PFSK-1 (cell line): ENCODE data around the gene KCNJ1.

ENCODE experiments used
- FOXP2 ChIP-seq: optimal IDR thresholded peaks from 2 replicates; pipeline ENCODE3; 2011; ENCODE audit warnings: borderline replicate concordance, control low read depth, inconsistent platforms; ENCODE audit not compliant: insufficient read depth; ENCODE audit errors: extremely low read length, extremely low read depth
- POLR2AphosphoS5 ChIP-seq: IDR thresholded peaks from 2 replicates; pipeline ENCODE4 v1.6.1; 2012; ENCODE audit warnings: low read depth, mild to moderate bottlenecking, control low read depth, low read length, moderate library complexity
- SIN3A ChIP-seq: IDR thresholded peaks from 2 replicates; pipeline ENCODE4 v1.6.1; 2012; ENCODE audit warnings: mild to moderate bottlenecking, low read length, moderate library complexity, borderline replicate concordance; ENCODE audit not compliant: insufficient read depth
- TAF1 ChIP-seq: IDR thresholded peaks from 2 replicates; pipeline ENCODE4 v1.6.1; 2012; ENCODE audit warnings: low read length, control low read depth, borderline replicate concordance; ENCODE audit not compliant: insufficient read depth
- TF ChIP-seq, protein P1 (sequence below), 2 experiments: IDR thresholded peaks; 2 replicates each; pipeline versions ENCODE4 v1.6.1 to v1.8.0; 2011 to 2012; ENCODE audit warnings: low read depth in 2 of 2, low read length in 2 of 2, control low read depth in 1 of 2, inconsistent platforms in 1 of 2, mild to moderate bottlenecking in 1 of 2, moderate library complexity in 1 of 2; ENCODE audit not compliant: insufficient read depth in 1 of 2

Gene KCNJ1

GRCh38 chr11:128824191-128825049, 42.7 kb downstream of the KCNJ1 start:
- TF ChIP-seq SIN3A (no peak), TAF1 (no peak), POLR2AphosphoS5 (no peak), FOXP2 (no peak)
- TF ChIP-seq, protein P1, sequence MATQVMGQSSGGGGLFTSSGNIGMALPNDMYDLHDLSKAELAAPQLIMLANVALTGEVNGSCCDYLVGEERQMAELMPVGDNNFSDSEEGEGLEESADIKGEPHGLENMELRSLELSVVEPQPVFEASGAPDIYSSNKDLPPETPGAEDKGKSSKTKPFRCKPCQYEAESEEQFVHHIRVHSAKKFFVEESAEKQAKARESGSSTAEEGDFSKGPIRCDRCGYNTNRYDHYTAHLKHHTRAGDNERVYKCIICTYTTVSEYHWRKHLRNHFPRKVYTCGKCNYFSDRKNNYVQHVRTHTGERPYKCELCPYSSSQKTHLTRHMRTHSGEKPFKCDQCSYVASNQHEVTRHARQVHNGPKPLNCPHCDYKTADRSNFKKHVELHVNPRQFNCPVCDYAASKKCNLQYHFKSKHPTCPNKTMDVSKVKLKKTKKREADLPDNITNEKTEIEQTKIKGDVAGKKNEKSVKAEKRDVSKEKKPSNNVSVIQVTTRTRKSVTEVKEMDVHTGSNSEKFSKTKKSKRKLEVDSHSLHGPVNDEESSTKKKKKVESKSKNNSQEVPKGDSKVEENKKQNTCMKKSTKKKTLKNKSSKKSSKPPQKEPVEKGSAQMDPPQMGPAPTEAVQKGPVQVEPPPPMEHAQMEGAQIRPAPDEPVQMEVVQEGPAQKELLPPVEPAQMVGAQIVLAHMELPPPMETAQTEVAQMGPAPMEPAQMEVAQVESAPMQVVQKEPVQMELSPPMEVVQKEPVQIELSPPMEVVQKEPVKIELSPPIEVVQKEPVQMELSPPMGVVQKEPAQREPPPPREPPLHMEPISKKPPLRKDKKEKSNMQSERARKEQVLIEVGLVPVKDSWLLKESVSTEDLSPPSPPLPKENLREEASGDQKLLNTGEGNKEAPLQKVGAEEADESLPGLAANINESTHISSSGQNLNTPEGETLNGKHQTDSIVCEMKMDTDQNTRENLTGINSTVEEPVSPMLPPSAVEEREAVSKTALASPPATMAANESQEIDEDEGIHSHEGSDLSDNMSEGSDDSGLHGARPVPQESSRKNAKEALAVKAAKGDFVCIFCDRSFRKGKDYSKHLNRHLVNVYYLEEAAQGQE (IDR thresholded peaks at IDR 0.05; ENCODE audit: insufficient read depth in 1 of 2, low read depth in 2 of 2, low read length in 2 of 2): no peak

DNA sequence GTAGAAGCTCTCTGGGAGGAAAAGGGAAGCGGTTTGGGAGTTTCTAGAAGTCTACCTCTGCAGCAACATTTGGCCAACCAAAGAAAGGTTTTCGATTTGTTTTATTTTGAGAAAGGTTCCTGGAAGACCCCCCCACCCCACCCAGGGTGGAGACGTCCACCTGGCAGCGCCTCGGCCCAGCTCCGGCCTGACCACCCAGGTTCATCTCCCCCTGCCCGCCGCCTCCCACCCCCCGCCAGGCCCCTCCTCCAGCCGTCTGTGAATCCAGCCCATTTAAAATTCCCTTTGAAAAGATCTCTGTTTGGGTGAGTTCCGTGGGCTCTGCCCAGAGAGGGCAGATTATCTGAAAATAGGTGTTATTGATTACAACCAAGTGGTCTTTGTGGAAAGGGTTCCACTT, 43.3 kb downstream of the KCNJ1 start:
- no peak for TF ChIP-seq FOXP2
- TF ChIP-seq SIN3A: no peak
- TF ChIP-seq, protein P1 (IDR thresholded peaks at IDR 0.05; ENCODE audit: insufficient read depth in 1 of 2, low read depth in 2 of 2, low read length in 2 of 2): no peak
- no peak for TF ChIP-seq POLR2AphosphoS5
- TF ChIP-seq TAF1: no peak

GRCh38 chr11:128822130-128822529, 45.0 kb downstream of the KCNJ1 start:
- TF ChIP-seq, protein P1 (IDR thresholded peaks at IDR 0.05; ENCODE audit: insufficient read depth in 1 of 2, low read depth in 2 of 2, low read length in 2 of 2): no peak
- TF ChIP-seq TAF1: no peak
- no peak for TF ChIP-seq FOXP2

- no peak for TF ChIP-seq SIN3A
- TF ChIP-seq POLR2AphosphoS5: no peak
- TF ChIP-seq, protein P1 (IDR thresholded peaks at IDR 0.05; ENCODE audit: insufficient read depth in 1 of 2, low read depth in 2 of 2, low read length in 2 of 2): no peak
- TF ChIP-seq FOXP2: no peak
- TF ChIP-seq TAF1: no peak
These were observed 45.5 kb downstream of the KCNJ1 start for GRCh38 chr11:128821556-128821955.

DNA sequence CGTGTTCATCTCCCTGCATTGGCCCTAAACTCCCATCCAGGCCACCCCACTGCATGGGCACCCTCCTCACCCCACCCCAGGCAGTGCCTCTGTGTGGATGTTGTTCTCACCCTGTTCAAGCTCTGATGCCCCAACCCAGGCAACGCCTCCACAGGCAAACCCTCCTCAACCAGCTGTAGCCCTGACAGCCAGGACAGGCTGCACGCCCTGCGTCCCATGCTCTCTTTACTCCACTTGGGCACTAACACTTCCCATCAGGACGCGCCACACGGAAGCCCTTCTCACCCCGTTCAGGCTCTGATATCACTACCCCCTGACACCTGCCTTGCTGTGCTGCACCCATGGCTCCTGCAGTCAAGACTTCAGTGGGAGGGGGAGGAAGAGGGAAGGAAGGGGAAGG, 47.9 kb downstream of the KCNJ1 start:
- TF ChIP-seq TAF1 (no peak), POLR2AphosphoS5 (no peak), FOXP2 (no peak), SIN3A (no peak)
- TF ChIP-seq, protein P1 (IDR thresholded peaks at IDR 0.05; ENCODE audit: insufficient read depth in 1 of 2, low read depth in 2 of 2, low read length in 2 of 2): no peak
